ENCODE data around the gene FOXO3. TPM values are rescaled to one million over a fixed set of nuclear protein-coding genes. Genes with fewer than 3 reads are reported as not detected.

The FOXO3 gene
- total and polyA plus RNA-seq, 5 donors from 2014 or later, result 16.9 to 24.2 (median 23.3) TPM

GRCh38 chr6:108727966-108728730 is 167.4 kb downstream of the FOXO3 start:
- no peak overlapping the region for H3K4me3 ChIP-seq (ENCODE audit: low read depth, low read length)
- Mint-ChIP-seq H3K4me3 (no peak overlapping the region), H3K27ac (no peak overlapping the region), H3K4me1 (peaks cover 0 to 3% (median 0%) of the 10 kb centered on the region in 4 donors), H3K27me3 (peaks cover 10% of the 10 kb centered on the region), H3K36me3 (peaks cover 4% of the 10 kb centered on the region), H3K9me3 (peaks cover 0 to 12% (median 3%) of the 10 kb centered on the region in 7 donors)
- ATAC-seq (ENCODE audit: low read depth in 2 of 2) (no peak), DNase-seq (no peak)
- H3K27ac ChIP-seq (ENCODE audit: insufficient read depth, low read length, poor library complexity, severe bottlenecking), result no peak overlapping the region
- H3K27me3 ChIP-seq (ENCODE audit: control insufficient read depth, insufficient read depth, low read length), result no peaks in the 10 kb centered on the region
- H3K4me1 ChIP-seq (ENCODE audit: control insufficient read depth, insufficient read depth, low read length, poor library complexity, severe bottlenecking), result no peaks in the 10 kb centered on the region
- H3K9me3 ChIP-seq (ENCODE audit: control insufficient read depth in 2 of 2, low read length in 2 of 2), result peaks cover 4 to 6% of the 10 kb centered on the region in 2 experiments
- H3K36me3 ChIP-seq (ENCODE audit: control insufficient read depth, insufficient read depth, low read length), result no peaks in the 10 kb centered on the region

- H3K36me3 Mint-ChIP-seq, result no peaks in the 10 kb centered on the region
- no peaks in the 10 kb centered on the region for H3K4me1 Mint-ChIP-seq
- no peak for ATAC-seq (ENCODE audit: low read depth in 2 of 2)
- Histone ChIP-seq H3K27ac (ENCODE audit: insufficient read depth, low read length, poor library complexity, severe bottlenecking) (no peak overlapping the region), H3K36me3 (ENCODE audit: control insufficient read depth, insufficient read depth, low read length) (no peaks in the 10 kb centered on the region), H3K4me3 (ENCODE audit: low read depth, low read length) (no peak overlapping the region), H3K9me3 (ENCODE audit: control insufficient read depth in 2 of 2, low read length in 2 of 2) (peaks cover 0 to under 1% of the 10 kb centered on the region in 2 experiments), H3K27me3 (ENCODE audit: control insufficient read depth, insufficient read depth, low read length) (no peaks in the 10 kb centered on the region), H3K4me1 (ENCODE audit: control insufficient read depth, insufficient read depth, low read length, poor library complexity, severe bottlenecking) (no peaks in the 10 kb centered on the region)
- H3K27me3 Mint-ChIP-seq, result peaks cover 10% of the 10 kb centered on the region
- peaks cover 0 to 7% (median 0%) of the 10 kb centered on the region in 7 donors for H3K9me3 Mint-ChIP-seq
- H3K4me3 Mint-ChIP-seq, result no peak overlapping the region
- no peak for DNase-seq
- no peak overlapping the region for H3K27ac Mint-ChIP-seq
These were observed 168.1 kb downstream of the FOXO3 start for GRCh38 chr6:108728826-108729225.

GRCh38 chr6:108730635-108731515 is 170.2 kb downstream of the FOXO3 start:
- Histone ChIP-seq H3K36me3 (ENCODE audit: control insufficient read depth, insufficient read depth, low read length) (no peaks in the 10 kb centered on the region), H3K4me1 (ENCODE audit: control insufficient read depth, insufficient read depth, low read length, poor library complexity, severe bottlenecking) (no peaks in the 10 kb centered on the region), H3K4me3 (ENCODE audit: low read depth, low read length) (no peak overlapping the region), H3K27me3 (ENCODE audit: control insufficient read depth, insufficient read depth, low read length) (no peaks in the 10 kb centered on the region), H3K27ac (ENCODE audit: insufficient read depth, low read length, poor library complexity, severe bottlenecking) (no peak overlapping the region), H3K9me3 (ENCODE audit: control insufficient read depth in 2 of 2, low read length in 2 of 2) (no peaks in the 10 kb centered on the region)
- Mint-ChIP-seq H3K9me3 (no peaks in the 10 kb centered on the region), H3K4me1 (no peaks in the 10 kb centered on the region), H3K27me3 (peaks cover 10% of the 10 kb centered on the region), H3K4me3 (no peak overlapping the region), H3K36me3 (no peaks in the 10 kb centered on the region), H3K27ac (no peak overlapping the region)
- no peak for DNase-seq
- ATAC-seq (ENCODE audit: low read depth in 2 of 2), result no peak

GRCh38 chr6:108732091-108732870 is 171.6 kb downstream of the FOXO3 start:
- no peak for DNase-seq
- H3K36me3 Mint-ChIP-seq, result no peaks in the 10 kb centered on the region
- no peaks in the 10 kb centered on the region for H3K9me3 ChIP-seq (ENCODE audit: control insufficient read depth in 2 of 2, low read length in 2 of 2)
- no peaks in the 10 kb centered on the region for H3K4me1 ChIP-seq (ENCODE audit: control insufficient read depth, insufficient read depth, low read length, poor library complexity, severe bottlenecking)
- H3K9me3 Mint-ChIP-seq, result no peaks in the 10 kb centered on the region
- H3K27ac Mint-ChIP-seq, result no peak overlapping the region
- H3K4me3 Mint-ChIP-seq, result no peak overlapping the region
- no peaks in the 10 kb centered on the region for H3K36me3 ChIP-seq (ENCODE audit: control insufficient read depth, insufficient read depth, low read length)
- H3K27me3 Mint-ChIP-seq, result peaks cover 10% of the 10 kb centered on the region
- no peak for ATAC-seq (ENCODE audit: low read depth in 2 of 2)
- no peak overlapping the region for H3K27ac ChIP-seq (ENCODE audit: insufficient read depth, low read length, poor library complexity, severe bottlenecking)
- H3K4me1 Mint-ChIP-seq, result no peaks in the 10 kb centered on the region
- H3K4me3 ChIP-seq (ENCODE audit: low read depth, low read length), result no peak overlapping the region
- no peaks in the 10 kb centered on the region for H3K27me3 ChIP-seq (ENCODE audit: control insufficient read depth, insufficient read depth, low read length)

GRCh38 chr6:108733051-108733450 is 172.3 kb downstream of the FOXO3 start:
- no peaks in the 10 kb centered on the region for H3K36me3 Mint-ChIP-seq

GRCh38 chr6:108733706-108734265 is 173.1 kb downstream of the FOXO3 start:
- Mint-ChIP-seq H3K4me3 (no peak overlapping the region), H3K9me3 (no peaks in the 10 kb centered on the region), H3K4me1 (peaks cover 0 to 4% (median 0%) of the 10 kb centered on the region in 4 donors)

More at GRCh38 chr6:108733051-108733450, 172.3 kb downstream of the FOXO3 start:
- Mint-ChIP-seq H3K27ac (no peak overlapping the region), H3K4me3 (no peak overlapping the region), H3K9me3 (no peaks in the 10 kb centered on the region), H3K27me3 (peaks cover 6% of the 10 kb centered on the region), H3K4me1 (no peaks in the 10 kb centered on the region)
- ATAC-seq (ENCODE audit: low read depth in 2 of 2), result no peak
- H3K36me3 ChIP-seq (ENCODE audit: control insufficient read depth, insufficient read depth, low read length), result no peaks in the 10 kb centered on the region
- no peak for DNase-seq
- no peak overlapping the region for H3K27ac ChIP-seq (ENCODE audit: insufficient read depth, low read length, poor library complexity, severe bottlenecking)
- H3K27me3 ChIP-seq (ENCODE audit: control insufficient read depth, insufficient read depth, low read length), result no peaks in the 10 kb centered on the region
- no peaks in the 10 kb centered on the region for H3K4me1 ChIP-seq (ENCODE audit: control insufficient read depth, insufficient read depth, low read length, poor library complexity, severe bottlenecking)
- no peaks in the 10 kb centered on the region for H3K9me3 ChIP-seq (ENCODE audit: control insufficient read depth in 2 of 2, low read length in 2 of 2)
- H3K4me3 ChIP-seq (ENCODE audit: low read depth, low read length), result no peak overlapping the region

More at GRCh38 chr6:108733706-108734265, 173.1 kb downstream of the FOXO3 start:
- Histone ChIP-seq H3K27me3 (ENCODE audit: control insufficient read depth, insufficient read depth, low read length) (no peaks in the 10 kb centered on the region), H3K4me3 (ENCODE audit: low read depth, low read length) (no peak overlapping the region), H3K27ac (ENCODE audit: insufficient read depth, low read length, poor library complexity, severe bottlenecking) (no peak overlapping the region), H3K9me3 (ENCODE audit: control insufficient read depth in 2 of 2, low read length in 2 of 2) (no peaks in the 10 kb centered on the region), H3K36me3 (ENCODE audit: control insufficient read depth, insufficient read depth, low read length) (no peaks in the 10 kb centered on the region), H3K4me1 (ENCODE audit: control insufficient read depth, insufficient read depth, low read length, poor library complexity, severe bottlenecking) (no peaks in the 10 kb centered on the region)
- H3K27me3 Mint-ChIP-seq, result peaks cover 6% of the 10 kb centered on the region
- no peaks in the 10 kb centered on the region for H3K36me3 Mint-ChIP-seq
- no peak for ATAC-seq (ENCODE audit: low read depth in 2 of 2)
- no peak for DNase-seq
- H3K27ac Mint-ChIP-seq, result no peak overlapping the region
